HTERT RPE-1 (cell line): ENCODE data around the gene NANOS2.

ENCODE experiments used
- in situ Hi-C: fragments of 300-500 bp; cut with MboI; formaldehyde crosslinking; loops from 4 replicates; pipeline ENCODE4 v1.14.3; 2020; ENCODE audit warnings: low sequenced_read_pairs

NANOS2 gene

DNA sequence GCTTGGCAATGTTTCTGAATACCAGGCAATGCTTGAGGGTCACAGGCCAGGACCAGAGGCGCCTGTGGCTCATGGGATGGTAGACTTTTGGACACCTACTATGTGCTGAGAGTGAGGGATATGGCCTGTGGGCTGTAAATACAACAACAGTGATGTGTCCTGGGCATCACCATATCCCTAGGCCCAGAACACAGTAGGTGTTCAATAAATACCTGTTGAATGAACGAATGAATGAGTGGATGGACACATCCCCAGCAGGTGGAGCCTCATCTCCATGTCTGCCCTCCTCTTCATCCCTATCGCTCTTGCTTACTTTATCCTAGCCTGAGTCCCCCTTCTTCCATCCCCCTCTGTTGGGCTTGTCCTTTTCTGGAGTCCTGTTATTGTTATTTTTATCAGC lies 16.5 kb upstream of the NANOS2 start:
- in situ Hi-C loops, result no loop called here

DNA sequence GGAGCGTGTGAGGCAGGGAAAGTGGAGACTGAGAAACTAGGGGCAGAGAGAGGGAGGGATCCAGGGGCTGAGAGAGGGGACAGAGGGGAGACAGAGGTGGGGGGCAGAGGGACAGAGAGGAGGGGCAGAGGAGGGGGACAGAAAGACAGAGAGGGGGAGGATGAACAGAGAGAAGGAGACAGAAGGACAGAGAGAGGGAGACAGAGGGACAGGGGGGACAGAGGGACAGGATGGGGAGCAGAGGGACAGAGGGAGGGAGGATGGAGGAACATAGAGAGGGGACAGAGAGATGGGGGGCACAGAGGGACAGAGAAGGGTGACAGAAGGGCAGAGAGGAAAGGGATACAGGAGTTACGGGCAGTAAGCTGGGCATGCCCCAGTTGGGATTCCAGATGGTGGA lies 14.7 kb upstream of the NANOS2 start:
- in situ Hi-C loops, result no loop called here

DNA sequence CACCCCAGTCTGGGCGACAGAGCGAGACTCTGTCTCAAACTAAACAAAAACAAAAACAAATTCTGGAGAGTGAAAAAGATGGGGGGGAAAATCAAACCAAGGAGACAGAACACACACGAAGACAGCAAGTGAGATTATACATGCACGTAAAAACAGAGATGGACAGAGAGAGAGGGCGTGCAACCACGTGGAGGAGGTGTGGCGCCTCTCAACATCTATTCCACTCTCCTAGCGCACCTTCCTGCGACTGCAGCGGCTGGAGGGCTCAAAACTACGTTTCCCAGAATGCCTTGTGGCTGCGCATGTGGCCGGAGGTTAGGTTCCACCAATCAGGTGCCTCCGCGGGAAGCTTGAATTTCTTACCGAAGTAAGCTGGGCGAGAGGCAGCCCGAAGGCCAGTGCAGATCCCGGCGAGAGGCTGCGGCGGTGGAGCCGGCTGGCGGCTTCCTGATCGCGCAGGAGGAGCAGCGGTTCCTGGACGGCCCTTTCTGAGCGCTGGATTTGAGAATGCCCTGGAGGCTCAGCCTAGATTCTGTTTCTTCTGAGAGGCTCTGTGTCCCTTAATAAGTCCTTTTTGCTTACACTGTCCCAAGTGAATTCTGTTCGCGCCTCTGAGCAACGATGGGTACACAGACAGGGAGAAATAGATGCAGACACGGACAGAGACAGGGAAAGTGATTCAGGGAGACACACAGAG lies 13.1 kb upstream of the NANOS2 start:
- in situ Hi-C loops, result no loop called here

DNA sequence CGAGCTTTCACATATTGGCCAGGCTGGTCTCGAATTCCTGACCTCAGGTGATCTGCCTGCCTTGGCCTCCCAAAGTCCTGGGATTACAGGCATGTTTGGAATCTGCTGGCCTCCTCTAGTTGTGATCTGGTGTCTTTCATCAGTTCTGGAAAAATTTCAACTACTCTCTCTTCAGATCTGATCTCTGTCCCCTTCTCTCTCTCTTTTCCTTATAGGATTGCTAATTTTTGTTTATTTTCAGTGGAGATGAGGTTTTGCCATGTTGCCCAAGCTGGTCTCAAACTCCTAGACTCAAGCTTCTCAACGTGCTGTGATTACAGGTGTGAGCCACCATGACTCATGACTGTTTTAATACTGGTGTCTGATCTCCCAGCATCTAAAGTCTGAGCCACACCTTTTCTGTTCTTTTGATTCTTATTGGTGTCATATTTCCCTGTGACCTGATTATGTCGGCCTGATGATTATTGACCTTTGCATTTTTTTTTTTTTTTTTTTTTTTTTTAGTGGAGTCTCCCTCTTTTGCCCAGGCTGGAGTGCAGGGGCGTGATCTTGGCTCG lies 10.4 kb upstream of the NANOS2 start:
- in situ Hi-C loops, result no loop called here

DNA sequence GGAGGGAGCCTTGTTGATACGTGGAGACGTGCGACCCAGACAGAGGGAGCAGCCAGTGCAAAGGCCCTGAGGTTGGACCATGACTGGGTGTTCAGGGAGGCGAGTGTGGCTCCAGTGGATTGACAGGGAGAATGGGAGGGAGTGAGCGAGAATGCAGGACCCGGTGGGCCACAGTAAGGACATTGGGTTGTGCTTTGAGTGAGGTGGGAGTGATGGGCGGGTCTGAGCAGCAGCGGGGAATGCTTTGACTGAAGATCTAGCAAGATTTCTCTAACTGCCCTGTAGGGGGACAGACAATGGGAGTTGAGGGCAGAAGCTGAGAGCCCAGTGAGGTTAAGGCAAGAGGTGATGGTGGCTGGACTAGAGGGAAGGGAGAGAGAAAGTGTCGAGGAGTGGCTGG lies 7.7 kb upstream of the NANOS2 start:
- in situ Hi-C loops, result no loop called here

DNA sequence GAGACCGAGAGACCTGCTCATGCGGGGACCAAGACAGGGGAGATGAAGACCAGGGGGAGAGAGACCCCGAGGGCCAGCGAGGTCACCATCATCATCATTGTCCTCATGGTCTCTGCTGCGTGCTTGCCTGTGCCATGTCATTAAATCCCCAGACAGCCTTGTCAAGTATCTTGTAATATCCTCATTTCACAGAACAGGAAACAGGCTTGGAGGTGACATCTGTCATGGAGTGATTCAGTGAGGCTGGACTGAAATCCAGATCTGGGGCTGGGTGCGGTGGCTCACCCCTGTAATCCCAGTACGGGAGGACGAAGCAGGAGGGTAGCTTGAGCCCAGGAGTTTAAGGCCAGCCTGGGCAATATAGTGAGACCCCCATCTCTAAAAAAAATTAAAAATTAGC lies 5.9 kb upstream of the NANOS2 start:
- in situ Hi-C loops, result no loop called here

DNA sequence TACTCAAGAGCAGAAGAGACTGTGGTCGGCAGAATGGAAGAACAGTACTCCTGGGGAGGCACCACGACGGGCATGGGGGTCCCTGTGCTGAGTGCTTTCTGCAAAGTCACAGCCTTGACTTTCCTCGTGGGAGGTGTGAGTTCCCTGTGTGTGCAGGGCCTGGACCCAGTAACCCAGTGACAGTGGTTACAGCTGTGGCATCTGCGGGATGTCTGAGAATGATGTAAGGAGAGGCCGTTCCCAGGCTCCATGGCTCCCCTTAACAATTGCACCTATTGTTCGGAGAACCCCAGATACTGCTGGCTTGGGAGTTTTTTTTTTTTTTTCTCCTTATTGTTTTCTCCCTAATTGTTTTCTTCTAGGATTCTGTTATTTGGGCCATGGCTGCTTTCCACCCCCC lies 5.1 kb upstream of the NANOS2 start:
- in situ Hi-C loops, result no loop called here

DNA sequence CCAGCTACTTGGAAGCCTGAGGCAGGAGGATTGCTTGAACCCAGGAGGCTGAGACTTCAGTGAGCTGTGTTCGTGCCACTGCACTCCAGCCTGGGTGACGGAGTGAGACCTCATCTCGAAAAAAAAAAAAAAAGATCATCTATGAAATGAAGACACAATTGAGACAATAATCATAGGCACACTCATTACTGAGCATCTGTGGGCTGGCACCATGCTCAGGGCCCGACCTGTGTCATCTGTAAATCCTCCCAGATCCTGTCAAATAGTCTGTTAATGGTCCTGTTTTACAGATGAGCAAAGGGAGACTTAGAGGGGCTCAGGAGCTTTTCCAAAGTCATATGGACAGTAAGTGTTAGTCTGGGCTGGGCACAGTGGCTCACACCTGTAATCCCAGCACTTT lies 4.1 kb upstream of the NANOS2 start:
- in situ Hi-C loops, result no loop called here

DNA sequence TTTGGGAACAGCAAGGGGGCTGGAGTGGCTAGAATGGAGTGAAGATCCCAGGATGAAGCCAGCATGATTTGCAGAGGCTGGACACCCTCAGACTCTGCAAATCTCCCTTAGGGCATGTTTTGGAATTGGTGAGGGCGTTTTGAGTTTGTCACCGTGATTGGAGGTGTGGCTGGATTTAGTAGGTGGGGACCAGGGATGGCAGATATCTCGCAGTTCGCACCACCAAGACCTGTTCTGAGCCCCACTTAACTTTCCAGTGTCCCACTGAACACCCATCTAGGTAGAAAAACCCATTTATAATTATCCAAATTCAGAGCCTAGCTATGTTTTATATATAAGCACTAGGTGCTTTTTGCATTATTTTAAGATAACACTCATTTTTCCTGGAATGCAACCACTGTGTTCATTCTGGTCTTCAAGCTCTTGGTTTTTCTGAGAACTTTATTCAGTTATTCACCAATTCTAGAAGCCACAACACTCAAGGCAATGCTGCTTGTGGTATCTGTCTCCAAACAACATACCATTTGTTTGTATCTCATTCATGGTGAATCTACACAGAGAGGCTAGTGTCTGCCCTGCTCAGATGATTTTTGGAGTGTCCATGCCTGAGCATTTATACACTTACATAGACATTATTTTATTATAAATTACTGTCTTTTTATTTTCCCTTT lies 3.0 kb upstream of the NANOS2 start:
- in situ Hi-C loops, result no loop called here

DNA sequence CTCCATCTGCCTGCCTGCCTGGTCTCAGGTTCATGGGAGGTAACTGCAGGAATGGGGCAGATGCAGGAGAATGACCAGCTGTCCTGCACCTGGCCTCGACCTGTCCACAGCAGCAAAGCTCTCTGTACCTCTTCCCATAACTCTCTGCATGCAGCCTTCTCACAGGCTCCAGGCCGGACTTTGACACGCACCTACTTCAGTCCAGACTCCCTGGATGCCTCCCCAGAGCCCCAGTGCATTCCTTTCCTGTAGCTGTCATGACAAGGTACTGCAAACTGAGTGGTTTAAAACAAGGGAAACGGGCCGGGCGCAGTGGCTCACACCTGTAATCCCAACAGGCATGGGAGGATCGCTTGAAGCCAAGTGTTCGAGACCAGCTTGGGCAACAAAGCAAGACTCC lies 3.3 kb downstream of the NANOS2 start:
- in situ Hi-C loops, result no loop called here

DNA sequence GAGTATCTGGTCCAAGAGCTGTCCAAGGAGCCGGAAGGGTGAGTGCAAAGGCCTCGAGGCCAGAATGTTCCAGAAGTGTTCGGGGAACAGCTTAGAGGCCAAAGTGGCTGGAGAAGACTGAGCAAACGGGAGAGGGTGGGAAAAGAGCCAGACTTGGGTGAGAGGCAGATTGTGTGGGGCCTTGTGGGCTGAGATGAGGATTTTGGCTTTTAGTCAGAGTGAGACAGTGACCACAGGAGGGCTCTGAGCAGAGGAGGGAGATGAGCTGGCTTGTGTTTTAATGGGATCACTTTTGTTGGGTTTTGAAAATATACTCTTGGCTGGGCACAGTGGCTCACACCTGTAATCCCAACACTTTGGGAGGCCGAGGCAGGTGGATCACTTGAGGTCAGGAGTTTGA lies 5.6 kb downstream of the NANOS2 start:
- in situ Hi-C loops, result no loop called here

DNA sequence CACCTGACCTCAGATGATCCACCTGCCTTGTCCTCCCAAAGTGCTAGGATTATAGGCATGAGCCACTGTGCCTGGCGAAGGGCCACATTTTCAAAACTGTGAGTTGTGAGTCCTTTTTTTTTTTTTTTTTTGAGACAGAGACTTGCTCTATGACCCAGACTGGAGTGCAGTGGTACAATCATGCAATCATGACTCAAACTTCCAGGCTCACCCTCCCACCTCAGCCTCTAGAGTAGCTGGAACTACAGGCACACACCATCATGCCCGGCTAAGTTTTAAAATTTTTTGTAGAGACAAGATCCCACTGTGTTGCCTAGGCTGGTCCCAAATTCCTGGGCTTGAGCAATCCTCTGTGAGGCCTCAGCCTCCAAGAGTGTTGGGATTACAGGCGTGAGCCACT lies 8.4 kb downstream of the NANOS2 start:
- in situ Hi-C loops, result no loop called here

DNA sequence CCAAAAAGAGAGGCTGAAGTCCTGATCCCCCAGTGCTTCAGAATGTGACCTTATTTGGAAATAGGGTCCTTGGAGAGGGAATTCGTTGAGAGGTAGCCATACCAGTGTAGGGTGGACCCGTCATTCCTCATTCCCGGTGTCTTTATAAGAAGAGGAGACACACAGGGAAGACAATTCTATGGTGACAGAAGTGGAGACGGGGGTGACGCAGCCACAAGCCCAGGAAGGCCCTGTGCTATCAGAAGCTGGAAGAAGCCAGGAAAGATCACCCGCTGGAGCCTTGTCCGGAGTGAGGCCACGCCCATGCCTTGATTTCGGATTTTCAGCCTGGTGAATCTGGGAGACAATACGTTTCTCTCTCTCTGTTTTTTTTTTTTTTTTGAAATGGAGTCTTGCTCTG lies 9.6 kb downstream of the NANOS2 start:
- in situ Hi-C loops, result no loop called here

DNA sequence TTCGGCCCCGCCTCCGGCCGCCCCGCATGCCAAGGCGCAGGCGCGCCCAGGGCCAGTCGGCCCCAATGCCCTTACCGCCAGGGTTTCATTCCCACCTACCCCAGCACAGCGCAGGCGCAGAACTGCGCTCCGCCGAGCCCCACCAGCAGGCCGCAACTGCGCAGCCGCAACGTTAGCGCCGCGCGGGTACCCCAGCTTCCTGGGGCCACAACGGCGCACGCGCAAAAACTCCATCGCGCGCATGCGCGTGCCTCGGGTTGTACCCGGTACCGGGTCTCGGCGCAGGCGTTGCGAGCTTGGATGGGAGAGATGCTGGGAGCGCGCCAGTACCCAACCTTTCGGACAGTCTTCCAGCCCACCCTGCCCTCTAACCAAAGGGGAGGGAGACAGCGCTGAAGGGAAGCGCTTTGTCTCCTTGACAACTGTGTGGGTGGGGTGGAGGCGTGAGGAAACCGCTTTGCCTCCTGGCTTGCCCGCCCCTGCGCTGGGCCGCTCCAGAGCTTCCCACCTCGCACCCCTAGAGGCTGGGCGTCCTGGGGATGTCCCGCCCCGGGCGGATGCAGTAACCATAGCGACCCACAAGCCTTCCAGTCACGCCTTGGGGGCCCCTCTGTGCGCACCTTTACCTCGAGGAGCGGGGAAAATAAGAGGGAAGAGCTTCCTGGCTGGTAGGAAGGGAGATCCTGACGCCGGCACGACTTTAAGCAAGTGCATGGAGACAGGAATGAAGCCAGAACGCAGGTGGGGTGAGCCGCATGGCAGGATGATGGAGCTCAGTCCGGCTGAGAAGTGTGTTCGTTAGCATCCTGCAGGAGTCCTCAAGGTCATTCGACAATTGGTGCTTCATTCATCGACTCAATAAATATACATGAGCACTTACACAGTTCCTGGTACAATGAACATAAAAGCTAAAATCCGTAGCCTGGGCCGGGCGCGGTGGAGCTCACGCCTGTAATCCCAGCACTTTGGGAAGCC lies 11.6 kb downstream of the NANOS2 start:
- in situ Hi-C loops, result no loop called here

DNA sequence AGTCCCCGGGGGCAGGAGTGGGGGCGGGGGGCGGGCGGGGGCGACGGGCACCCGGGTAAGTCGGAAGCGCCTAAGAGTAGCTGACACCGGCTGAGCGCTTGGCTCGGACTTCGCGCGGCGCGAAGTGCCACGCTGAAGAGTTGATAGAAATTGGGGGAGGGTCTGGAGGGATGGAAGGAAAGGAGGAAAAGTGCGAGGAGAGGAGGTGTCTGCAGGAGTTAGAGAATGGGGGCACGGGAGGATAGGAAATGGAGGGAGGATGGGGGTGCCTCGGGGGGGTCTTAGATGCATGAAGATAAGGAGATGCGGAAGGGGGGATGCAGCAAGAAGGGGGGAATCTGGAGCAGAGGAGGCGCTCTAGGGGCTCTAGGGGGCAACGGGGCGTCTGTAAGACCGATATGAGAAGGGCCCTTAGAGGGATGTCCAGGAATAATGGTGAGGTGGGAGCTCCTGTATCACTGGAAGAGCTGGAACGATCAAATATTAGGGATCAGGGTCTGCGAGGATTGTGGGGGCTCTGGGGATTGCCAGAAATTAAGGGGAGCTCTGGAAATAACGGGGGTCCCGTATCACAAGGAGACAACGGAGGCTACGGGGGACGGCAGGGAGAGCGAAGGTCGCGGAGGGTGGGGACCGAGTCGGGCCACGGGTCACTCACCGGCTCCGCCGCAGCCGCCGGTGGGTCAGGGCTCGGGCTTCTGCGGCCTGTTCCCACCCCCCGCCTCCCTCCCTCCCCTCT lies 12.5 kb downstream of the NANOS2 start, which contains the start of gene MYPOP:
Gene MYPOP (minus strand): TSS at position 702 of the 739 bp plus-strand sequence. CDS start 840 bp downstream, outside the sequence.
- in situ Hi-C loops, result no loop called here

DNA sequence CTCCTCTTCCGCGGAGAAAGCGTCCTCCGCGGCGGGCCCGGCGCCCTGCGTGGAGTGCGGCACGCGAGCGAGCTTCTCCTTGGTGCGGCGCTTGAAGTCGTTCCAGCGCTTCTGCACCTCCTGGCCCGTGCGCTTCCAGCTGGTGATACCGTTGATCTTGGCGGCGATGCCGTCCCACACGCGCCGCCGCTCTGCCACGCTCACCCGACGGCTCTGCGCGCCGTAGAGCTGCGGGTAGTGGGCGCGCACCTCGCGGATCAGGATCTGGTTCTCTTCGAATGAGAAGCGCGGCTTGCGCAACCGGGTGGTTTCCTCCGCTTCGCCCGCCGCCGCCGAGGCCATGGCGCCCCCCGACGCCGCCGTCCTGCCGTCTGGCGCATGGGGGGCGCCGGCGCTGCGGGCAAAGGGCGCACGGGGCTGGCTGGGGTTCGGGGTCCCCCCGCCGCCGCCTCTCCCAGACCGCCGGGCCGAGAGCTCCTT lies 13.1 kb downstream of the NANOS2 start:
- in situ Hi-C loops, result no loop called here

DNA sequence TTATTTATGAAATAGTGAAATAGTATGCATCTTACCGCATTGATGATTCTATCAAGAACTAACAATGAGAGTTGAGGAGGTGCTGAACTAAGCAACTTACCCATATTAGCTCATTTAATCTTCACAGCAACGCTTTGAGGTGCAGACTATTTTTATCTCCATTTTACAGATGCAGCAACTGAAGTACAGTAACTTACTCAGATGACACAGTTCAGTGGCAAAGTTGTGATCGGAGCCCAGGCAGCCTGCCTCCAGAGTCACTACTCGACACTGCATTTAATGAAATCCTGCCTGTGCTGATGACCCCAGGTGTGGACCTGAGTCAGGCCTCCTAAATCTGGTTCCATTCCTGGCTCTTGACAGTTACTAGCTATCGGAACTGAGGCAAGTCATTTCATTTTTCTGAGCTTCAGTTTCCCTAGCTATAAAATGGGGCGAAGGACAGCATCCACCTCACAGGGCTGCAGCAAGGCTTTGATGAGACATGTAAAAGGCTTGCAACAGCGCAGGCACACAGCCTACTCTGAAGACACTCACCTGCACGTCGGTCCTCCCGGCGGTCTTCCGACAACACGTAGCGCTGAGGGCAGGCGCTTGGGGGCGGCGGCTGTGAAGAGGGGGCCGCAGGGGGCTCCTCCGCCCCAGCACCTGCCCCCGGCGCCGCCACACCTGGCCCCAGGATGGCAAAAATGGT lies 13.7 kb downstream of the NANOS2 start:
- in situ Hi-C loops, result no loop called here

DNA sequence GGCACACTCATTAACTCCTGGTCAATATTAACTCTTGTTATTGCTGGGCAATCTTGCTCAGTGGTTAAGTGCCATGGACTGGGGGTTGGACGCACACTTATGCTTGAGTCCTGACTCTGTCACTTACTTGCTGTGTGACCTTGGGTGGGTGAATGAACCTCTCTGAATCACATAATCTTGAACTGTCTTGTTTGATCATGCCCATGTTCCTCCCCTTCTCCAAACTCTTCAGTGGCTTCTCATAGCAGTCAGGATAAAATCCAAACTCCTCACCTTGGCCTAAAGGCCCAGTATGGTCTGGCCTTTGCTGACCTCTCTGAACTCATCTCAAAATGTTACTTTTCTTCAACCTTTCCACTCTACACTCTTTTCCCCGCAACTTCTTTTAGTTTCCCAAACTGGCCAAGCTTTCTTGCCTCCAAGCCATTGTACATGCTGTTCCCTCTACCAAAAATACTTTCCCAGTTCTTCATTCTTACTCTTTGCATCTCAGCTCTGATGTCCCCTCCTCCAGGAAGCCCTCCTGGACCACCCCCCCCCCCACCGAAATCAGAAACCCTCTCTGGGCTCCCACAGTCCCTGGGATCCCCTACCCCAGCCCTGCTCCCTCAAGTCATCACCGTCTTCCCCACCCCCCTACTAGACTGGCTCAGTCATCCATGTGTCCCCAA lies 14.5 kb downstream of the NANOS2 start:
- in situ Hi-C loops, result no loop called here

DNA sequence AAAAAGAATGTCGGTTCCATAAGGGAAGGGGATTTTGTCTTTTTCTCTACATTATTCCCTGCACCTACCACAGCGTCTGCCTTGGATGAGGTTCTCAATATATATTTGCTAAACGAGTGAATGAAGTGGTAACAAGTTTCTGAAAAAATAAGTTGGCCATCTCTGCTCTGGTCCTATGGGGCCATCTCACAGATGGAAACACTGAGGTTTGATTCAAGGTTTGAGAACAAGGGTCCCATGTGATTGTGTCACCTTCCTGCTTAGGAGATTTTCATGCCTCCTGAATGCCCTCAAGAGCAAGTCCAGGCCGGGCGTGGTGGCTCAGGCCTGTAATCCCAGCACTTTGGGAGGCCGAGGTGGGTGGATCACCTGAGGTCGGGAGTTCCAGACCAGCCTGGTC lies 15.3 kb downstream of the NANOS2 start:
- in situ Hi-C loops, result no loop called here
